Body of pancreas (tissue), 4 donors: ENCODE data around the gene KIN.
"Not testable (repeated sequence)": the region's sequence is repeated elsewhere in the genome, so short reads cannot be mapped to it uniquely, and the experiment has no call there.

Source experiments
- CTCF ChIP-seq, 7 experiments: fragments of 450-650 bp in 4 of 7; fragments of 200-600 bp in 3 of 7; sonication (generic) in 3 of 7; IDR thresholded peaks; one replicate each; pipeline ENCODE4 v1.5.1; 2016 to 2019; ENCODE audit warnings: antibody characterized with exemption in 7 of 7
- POLR2A ChIP-seq, 3 donors: fragments of 450-650 bp; IDR thresholded peaks; one replicate each; pipeline ENCODE4 v1.6.1; 2016; ENCODE audit warnings: antibody characterized with exemption in 3 of 3, mild to moderate bottlenecking in 2 of 3

GRCh38 chr10:7748637-7749036, 39.2 kb downstream of the KIN start:
- not testable (repeated sequence) for TF ChIP-seq CTCF, POLR2A (IDR thresholded peaks at IDR 0.05)
